Kidney (tissue), 14 donors: ENCODE measurements around the gene MRPL54. TPM values are rescaled to one million over a fixed set of nuclear protein-coding genes. Genes with fewer than 3 reads are reported as not detected.

ENCODE experiments used
- DNase-seq, 5 donors: peaks; one replicate each; pipeline ENCODE4 v3.0.0-alpha.2; 2013 to 2020
- FAIRE-seq: peaks from 2 replicates; lab custom pipeline; 2012; peaks lifted over from hg19 to GRCh38; lab: Jason Lieb, UNC
- H3K27ac ChIP-seq, 2 donors: one replicate each; pipeline ENCODE4 v1.7.0; 2013; ENCODE audit warnings: low read depth in 2 of 2, low read length in 2 of 2, inconsistent platforms in 1 of 2
- H3K27me3 ChIP-seq: one replicate; pipeline ENCODE4 v1.7.1; 2013; ENCODE audit warnings: low read length, inconsistent platforms; ENCODE audit not compliant: control insufficient read depth, insufficient read depth
- H3K36me3 ChIP-seq, 3 donors: one replicate each; pipeline versions ENCODE4 v1.7.0 to v1.7.1; 2013; ENCODE audit warnings: low read length in 3 of 3, control low read depth in 1 of 3, inconsistent platforms in 1 of 3; ENCODE audit not compliant: insufficient read depth in 3 of 3, control insufficient read depth in 2 of 3
- H3K4me1 ChIP-seq, 3 donors: one replicate each; pipeline versions ENCODE4 v1.7.0 to v1.7.1; 2013; ENCODE audit warnings: low read length in 3 of 3, inconsistent platforms in 1 of 3, low read depth in 1 of 3; ENCODE audit not compliant: control insufficient read depth in 2 of 3, insufficient read depth in 2 of 3
- H3K4me3 ChIP-seq, 3 donors: one replicate each; pipeline versions ENCODE4 v1.7.0 to v1.8.1; 2013; ENCODE audit warnings: low read length in 3 of 3, control low read depth in 1 of 3, inconsistent platforms in 1 of 3
- H3K9ac ChIP-seq, 3 donors: one replicate each; pipeline versions ENCODE4 v1.7.0 to v1.7.1; 2013; ENCODE audit warnings: low read length in 3 of 3, control low read depth in 1 of 3, inconsistent platforms in 1 of 3
- H3K9me3 ChIP-seq, 3 donors: one replicate each; pipeline versions ENCODE4 v1.7.0 to v1.7.1; 2013; ENCODE audit warnings: low read length in 3 of 3, control low read depth in 1 of 3, inconsistent platforms in 1 of 3; ENCODE audit not compliant: control insufficient read depth in 2 of 3, insufficient read depth in 1 of 3
- intact Hi-C: fragments of 100-400 bp; cut with DNase I; formaldehyde crosslinking; loops from one replicate; pipeline ENCODE4 v1.11.1; 2022
- polyA plus RNA-seq: library from polyadenylated mRNA; stranded (reverse); fragments of 350-450 nt; fragmentation: Illumina TruSeq; extraction: RNeasy Lipid Tissue Mini Kit (QIAGEN cat#74804); gene quantifications from one replicate; pipeline ENCODE4 v1.2.3, GENCODE V29; 2014; ENCODE audit warnings: low read depth, low replicate concordance; ENCODE audit not compliant: insufficient read depth
- total RNA-seq: library from RNA; stranded (reverse); fragmentation: NEBNext Ultra II Directional; extraction: Animal tissue kit (Norgen Biotek cat#: 25700); gene quantifications from one replicate; pipeline ENCODE4 v1.2.1, GENCODE V29; 2021
- TF ChIP-seq, protein P1 (sequence below): IDR thresholded peaks from 3 replicates; pipeline ENCODE4 v1.5.1; 2012; ENCODE audit warnings: mild to moderate bottlenecking, moderate library complexity, borderline replicate concordance; ENCODE audit not compliant: insufficient read depth; ENCODE audit errors: extremely low read depth
- donor health status: control.
- donor health status: control.
- donor health status: control.
- donor health status: control.
- donor health status: control.
- donor health status: DM: yes; HTN: yes; CAD: no.
- donor health status: Normal renal cell carcinoma (clear cell type).

The MRPL54 gene
- total and polyA plus RNA-seq, 2 donors from 2014 or later, result 57.6 to 151 TPM

DNA sequence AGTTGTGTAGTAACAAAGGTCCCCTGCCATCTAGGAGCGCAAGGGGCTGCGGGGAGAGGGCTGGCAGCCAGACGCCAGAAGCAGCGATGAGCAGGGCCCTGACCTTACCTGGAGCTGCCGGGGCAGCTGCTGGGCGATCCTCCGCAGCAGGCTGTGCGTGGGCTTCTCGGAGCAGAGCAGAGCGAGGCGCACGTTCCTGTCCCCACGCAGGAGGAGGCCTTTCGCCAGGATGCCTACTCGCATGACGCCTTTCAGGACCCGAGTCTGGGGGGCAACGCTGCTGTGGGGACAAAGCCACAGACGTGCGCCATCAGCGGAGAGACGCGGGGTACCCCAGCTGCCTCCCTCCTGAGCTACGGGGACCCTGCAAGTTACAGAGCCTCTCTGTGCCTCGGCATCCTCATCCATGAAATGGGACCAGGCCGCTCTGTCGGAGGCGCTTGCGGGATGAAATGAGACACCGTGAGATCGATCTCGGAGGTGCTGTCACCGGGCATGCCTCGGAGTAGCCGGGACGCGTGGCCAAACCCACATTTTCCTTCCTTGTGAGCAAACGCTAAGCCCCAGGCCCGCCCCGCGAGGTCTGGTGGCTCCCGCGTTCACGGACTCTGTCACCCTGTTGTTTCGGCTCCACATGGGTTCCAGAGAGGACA, 54.2 kb downstream of the MRPL54 start:
- intact Hi-C loops, result no loop called here
- Histone ChIP-seq H3K27ac (no peak overlapping the region), H3K4me3 (no peak overlapping the region), H3K9me3 (no peaks in the 10 kb centered on the region), H3K9ac (no peak overlapping the region), H3K36me3 (no peaks in the 10 kb centered on the region), H3K4me1 (peaks cover 0 to 3% (median 0%) of the 10 kb centered on the region in 3 donors), H3K27me3 (no peaks in the 10 kb centered on the region)
- DNase-seq (no peak), FAIRE-seq (no peak)
- TF ChIP-seq, protein P1, sequence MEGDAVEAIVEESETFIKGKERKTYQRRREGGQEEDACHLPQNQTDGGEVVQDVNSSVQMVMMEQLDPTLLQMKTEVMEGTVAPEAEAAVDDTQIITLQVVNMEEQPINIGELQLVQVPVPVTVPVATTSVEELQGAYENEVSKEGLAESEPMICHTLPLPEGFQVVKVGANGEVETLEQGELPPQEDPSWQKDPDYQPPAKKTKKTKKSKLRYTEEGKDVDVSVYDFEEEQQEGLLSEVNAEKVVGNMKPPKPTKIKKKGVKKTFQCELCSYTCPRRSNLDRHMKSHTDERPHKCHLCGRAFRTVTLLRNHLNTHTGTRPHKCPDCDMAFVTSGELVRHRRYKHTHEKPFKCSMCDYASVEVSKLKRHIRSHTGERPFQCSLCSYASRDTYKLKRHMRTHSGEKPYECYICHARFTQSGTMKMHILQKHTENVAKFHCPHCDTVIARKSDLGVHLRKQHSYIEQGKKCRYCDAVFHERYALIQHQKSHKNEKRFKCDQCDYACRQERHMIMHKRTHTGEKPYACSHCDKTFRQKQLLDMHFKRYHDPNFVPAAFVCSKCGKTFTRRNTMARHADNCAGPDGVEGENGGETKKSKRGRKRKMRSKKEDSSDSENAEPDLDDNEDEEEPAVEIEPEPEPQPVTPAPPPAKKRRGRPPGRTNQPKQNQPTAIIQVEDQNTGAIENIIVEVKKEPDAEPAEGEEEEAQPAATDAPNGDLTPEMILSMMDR, result no peak

Other genes starting within 250 kb of the MRPL54 start
- 9.2 TPM for gene TEKTIP1, start 223.5 kb upstream of the MRPL54 start, total RNA-seq
- 1.2 TPM for gene TEKTIP1, start 223.5 kb upstream of the MRPL54 start, polyA plus RNA-seq
- 124 TPM for gene MFSD12, start 205.1 kb upstream of the MRPL54 start, total RNA-seq
- gene MFSD12, start 205.1 kb upstream of the MRPL54 start, polyA plus RNA-seq, result 113 TPM
- gene HMG20B, start 189.7 kb upstream of the MRPL54 start, total RNA-seq, result 69.7 TPM
- gene HMG20B, start 189.7 kb upstream of the MRPL54 start, polyA plus RNA-seq, result 82.6 TPM
- gene GIPC3, start 177.2 kb upstream of the MRPL54 start, total RNA-seq, result 2.1 TPM
- gene GIPC3, start 177.2 kb upstream of the MRPL54 start, polyA plus RNA-seq, result 2.1 TPM
- gene TBXA2R, start 155.8 kb upstream of the MRPL54 start, total RNA-seq, result 6.7 TPM
- gene TBXA2R, start 155.8 kb upstream of the MRPL54 start, polyA plus RNA-seq, result 8.8 TPM
- gene CACTIN, start 135.9 kb upstream of the MRPL54 start, total RNA-seq, result 23.9 TPM
- 11.6 TPM for gene CACTIN, start 135.9 kb upstream of the MRPL54 start, polyA plus RNA-seq
- 35.6 TPM for gene PIP5K1C, start 62.2 kb upstream of the MRPL54 start, total RNA-seq
- gene PIP5K1C, start 62.2 kb upstream of the MRPL54 start, polyA plus RNA-seq, result 11.2 TPM
- gene TJP3, start 54.3 kb upstream of the MRPL54 start, total RNA-seq, result 26.5 TPM
- gene TJP3, start 54.3 kb upstream of the MRPL54 start, polyA plus RNA-seq, result 32.5 TPM
- 27.5 TPM for gene APBA3, start 990 bp upstream of the MRPL54 start, total RNA-seq
- gene APBA3, start 990 bp upstream of the MRPL54 start, polyA plus RNA-seq, result 17.1 TPM
- not detected for gene RAX2, start 9.5 kb downstream of the MRPL54 start, total RNA-seq
- not detected for gene RAX2, start 9.5 kb downstream of the MRPL54 start, polyA plus RNA-seq
- gene MATK, start 23.7 kb downstream of the MRPL54 start, total RNA-seq, result 2.7 TPM
- 4.2 TPM for gene MATK, start 23.7 kb downstream of the MRPL54 start, polyA plus RNA-seq
- gene ZFR2, start 106.4 kb downstream of the MRPL54 start, total RNA-seq, result 0.22 TPM
- not detected for gene ZFR2, start 106.4 kb downstream of the MRPL54 start, polyA plus RNA-seq
- gene ATCAY, start 118.0 kb downstream of the MRPL54 start, total RNA-seq, result 0.16 TPM
- gene ATCAY, start 118.0 kb downstream of the MRPL54 start, polyA plus RNA-seq, result not detected
- 0.69 TPM for gene NMRK2, start 170.4 kb downstream of the MRPL54 start, total RNA-seq
- gene NMRK2, start 170.4 kb downstream of the MRPL54 start, polyA plus RNA-seq, result 6.1 TPM
- gene DAPK3, start 208.4 kb downstream of the MRPL54 start, total RNA-seq, result 54.6 TPM
- gene DAPK3, start 208.4 kb downstream of the MRPL54 start, polyA plus RNA-seq, result 30.6 TPM
- gene EEF2, start 222.8 kb downstream of the MRPL54 start, total RNA-seq, result 1,813 TPM
- 1,520 TPM for gene EEF2, start 222.8 kb downstream of the MRPL54 start, polyA plus RNA-seq
- gene PIAS4, start 245.1 kb downstream of the MRPL54 start, total RNA-seq, result 25.0 TPM
- 9.8 TPM for gene PIAS4, start 245.1 kb downstream of the MRPL54 start, polyA plus RNA-seq